H9 (cell line): Measurements from ENCODE around the gene CGB5. TPM values are rescaled to one million over a fixed set of nuclear protein-coding genes. Genes with fewer than 3 reads are reported as not detected.
"Not testable (repeated sequence)": the region's sequence is repeated elsewhere in the genome, so short reads cannot be mapped to it uniquely, and the experiment has no call there.

Source experiments
- DNase-seq: peaks from one replicate; pipeline ENCODE4 v3.0.0-alpha.2; 2017
- H2AFZ ChIP-seq: one replicate; pipeline ENCODE4 v1.6.1; 2013; ENCODE audit warnings: mild to moderate bottlenecking, low read length, control low read depth, moderate library complexity
- H2AK5ac ChIP-seq: 2 replicates; pipeline ENCODE4 v1.6.1; 2013; ENCODE audit warnings: low read length, control low read depth, mixed read lengths; ENCODE audit not compliant: insufficient read length
- H2BK120ac ChIP-seq: one replicate; pipeline ENCODE4 v1.6.1; 2013; ENCODE audit warnings: low read depth, mild to moderate bottlenecking, low read length, control low read depth, inconsistent platforms; ENCODE audit not compliant: poor library complexity, severe bottlenecking
- H2BK12ac ChIP-seq: 2 replicates; pipeline ENCODE4 v1.6.1; 2013; ENCODE audit warnings: low read length, control low read depth, mixed read lengths, low read depth; ENCODE audit not compliant: insufficient read length
- H2BK15ac ChIP-seq: 2 replicates; pipeline ENCODE4 v1.6.1; 2013; ENCODE audit warnings: low read depth, low read length, control low read depth
- H2BK20ac ChIP-seq: one replicate; pipeline ENCODE4 v1.6.1; 2013; ENCODE audit warnings: low read depth, mild to moderate bottlenecking, low read length, control low read depth, inconsistent platforms; ENCODE audit not compliant: poor library complexity, severe bottlenecking
- H2BK5ac ChIP-seq: 2 replicates; pipeline ENCODE4 v1.6.1; 2013; ENCODE audit warnings: low read length, control low read depth, mixed read lengths; ENCODE audit not compliant: insufficient read length
- H3K14ac ChIP-seq: 2 replicates; pipeline ENCODE4 v1.6.1; 2013; ENCODE audit warnings: low read length, control low read depth; ENCODE audit not compliant: insufficient read depth
- H3K18ac ChIP-seq: 2 replicates; pipeline ENCODE4 v1.6.1; 2013; ENCODE audit warnings: low read depth, mild to moderate bottlenecking, mixed read lengths, low read length, control low read depth; ENCODE audit not compliant: insufficient read length
- H3K23ac ChIP-seq: 2 replicates; pipeline ENCODE4 v1.6.1; 2013; ENCODE audit warnings: low read length, control low read depth, mixed read lengths, low read depth; ENCODE audit not compliant: insufficient read length
- H3K23me2 ChIP-seq: 2 replicates; pipeline ENCODE4 v1.6.1; 2013; ENCODE audit warnings: low read depth, mild to moderate bottlenecking, mixed read lengths, low read length, control low read depth; ENCODE audit not compliant: insufficient read length, poor library complexity, severe bottlenecking
- H3K27ac ChIP-seq: 2 replicates; pipeline ENCODE4 v1.5.1; 2013; ENCODE audit warnings: low read length, control low read depth, mixed read lengths, low read depth; ENCODE audit not compliant: insufficient read length
- H3K27me3 ChIP-seq: 2 replicates; pipeline ENCODE4 v1.6.1; 2013; ENCODE audit warnings: low read length, control low read depth, inconsistent platforms; ENCODE audit not compliant: insufficient read depth
- H3K4ac ChIP-seq: 2 replicates; pipeline ENCODE4 v1.6.1; 2013; ENCODE audit warnings: low read depth, mild to moderate bottlenecking, control low read depth, inconsistent platforms, low read length, moderate library complexity
- H3K4me1 ChIP-seq: 2 replicates; pipeline ENCODE4 v1.6.1; 2013; ENCODE audit warnings: low read length, control low read depth, inconsistent platforms; ENCODE audit not compliant: insufficient read depth
- H3K4me2 ChIP-seq: 2 replicates; pipeline ENCODE4 v1.6.1; 2013; ENCODE audit warnings: low read length, control low read depth, mixed read lengths; ENCODE audit not compliant: insufficient read length, insufficient read depth
- H3K56ac ChIP-seq: 2 replicates; pipeline ENCODE4 v1.6.1; 2013; ENCODE audit warnings: low read depth, mild to moderate bottlenecking, mixed read lengths, low read length, control low read depth; ENCODE audit not compliant: insufficient read length
- H3K79me1 ChIP-seq: 2 replicates; pipeline ENCODE4 v1.6.1; 2013; ENCODE audit warnings: low read depth, mild to moderate bottlenecking, moderate library complexity, low read length, control low read depth, inconsistent platforms; ENCODE audit not compliant: insufficient read depth, poor library complexity, severe bottlenecking
- H3K79me2 ChIP-seq: 2 replicates; pipeline ENCODE4 v1.6.1; 2013; ENCODE audit warnings: low read length, control low read depth, inconsistent platforms; ENCODE audit not compliant: insufficient read depth
- H3K9ac ChIP-seq: 2 replicates; pipeline ENCODE4 v1.6.1; 2013; ENCODE audit warnings: low read length, control low read depth, mixed read lengths; ENCODE audit not compliant: insufficient read length; ENCODE audit errors: extremely low read depth
- H3K9me3 ChIP-seq: one replicate; pipeline ENCODE4 v1.6.1; 2013; ENCODE audit warnings: low read depth, low read length, inconsistent platforms; ENCODE audit not compliant: control insufficient read depth
- H3T11ph ChIP-seq: one replicate; pipeline ENCODE4 v1.6.1; 2013; ENCODE audit warnings: mild to moderate bottlenecking, low read length, control low read depth, inconsistent platforms
- H4K20me1 ChIP-seq: one replicate; pipeline ENCODE4 v1.6.1; 2013; ENCODE audit not compliant: control insufficient read depth, insufficient read length, insufficient read depth
- H4K5ac ChIP-seq: 2 replicates; pipeline ENCODE4 v1.6.1; 2013; ENCODE audit warnings: low read depth, mild to moderate bottlenecking, mixed read lengths, low read length, control low read depth; ENCODE audit not compliant: insufficient read length
- H4K8ac ChIP-seq: replicated peaks from 2 replicates; pipeline ENCODE4 v1.6.1; 2013; ENCODE audit warnings: low read length, control low read depth, mixed read lengths, low read depth; ENCODE audit not compliant: insufficient read length
- H4K91ac ChIP-seq: 2 replicates; pipeline ENCODE4 v1.6.1; 2013; ENCODE audit warnings: low read depth, mild to moderate bottlenecking, moderate library complexity, mixed read lengths, low read length, control low read depth; ENCODE audit not compliant: insufficient read length
- H3K27ac Mint-ChIP-seq, 3 experiments: 2 replicates in 2 of 3; 3 replicates in 1 of 3; pipeline ENCODE4 v1.8.0; 2020 to 2021; ENCODE audit warnings: mixed read lengths in 3 of 3, mild to moderate bottlenecking in 1 of 3, moderate library complexity in 1 of 3
- H3K27me3 Mint-ChIP-seq: 2 replicates; pipeline ENCODE4 v1.8.0; 2021; ENCODE audit warnings: low read depth, mild to moderate bottlenecking, moderate library complexity, mixed read lengths
- H3K36me3 Mint-ChIP-seq, 3 experiments: 2 replicates in 2 of 3; 3 replicates in 1 of 3; pipeline ENCODE4 v1.8.0; 2020 to 2021; ENCODE audit warnings: low read depth in 3 of 3, mixed read lengths in 3 of 3; ENCODE audit not compliant: insufficient read depth in 1 of 3
- H3K4me1 Mint-ChIP-seq, 2 experiments: 2 replicates each; pipeline ENCODE4 v1.8.0; 2020; ENCODE audit warnings: mixed read lengths in 2 of 2
- H3K4me3 Mint-ChIP-seq, 2 experiments: 2 replicates in 1 of 2; 3 replicates in 1 of 2; pipeline ENCODE4 v1.8.0; 2020 to 2021; ENCODE audit warnings: mild to moderate bottlenecking in 2 of 2, mixed read lengths in 2 of 2, moderate library complexity in 1 of 2
- H3K9me3 Mint-ChIP-seq, 2 experiments: 2 replicates in 1 of 2; 3 replicates in 1 of 2; pipeline ENCODE4 v1.8.0; 2020; ENCODE audit warnings: mild to moderate bottlenecking in 2 of 2, mixed read lengths in 2 of 2, moderate library complexity in 1 of 2
- WGBS: extraction: QIAGEN DNeasy Blood & Tissue Kit; methylation state at CpG from one replicate; pipeline ENCODE4 v1.1.7; 2013; ENCODE audit warnings: missing lambda C conversion rate, low lambda C conversion rate, mixed read lengths; ENCODE audit not compliant: insufficient read length; ENCODE audit errors: extremely low coverage; 5-methylcytosine and 5-hydroxymethylcytosine counted together
- total RNA-seq: library from RNA; stranded (reverse); gene quantifications from 2 replicates; pipeline ENCODE4 v1.2.1, GENCODE V29; 2021
- TF ChIP-seq, protein P1 (sequence below): fragments of 200-600 bp; sonication (generic); conservative IDR thresholded peaks from 3 replicates; pipeline ENCODE4 v1.8.0; 2021; ENCODE audit warnings: antibody characterized with exemption, mild to moderate bottlenecking

CGB5 gene
- total RNA-seq, 1 experiment from 2014 or later: not detected

DNA sequence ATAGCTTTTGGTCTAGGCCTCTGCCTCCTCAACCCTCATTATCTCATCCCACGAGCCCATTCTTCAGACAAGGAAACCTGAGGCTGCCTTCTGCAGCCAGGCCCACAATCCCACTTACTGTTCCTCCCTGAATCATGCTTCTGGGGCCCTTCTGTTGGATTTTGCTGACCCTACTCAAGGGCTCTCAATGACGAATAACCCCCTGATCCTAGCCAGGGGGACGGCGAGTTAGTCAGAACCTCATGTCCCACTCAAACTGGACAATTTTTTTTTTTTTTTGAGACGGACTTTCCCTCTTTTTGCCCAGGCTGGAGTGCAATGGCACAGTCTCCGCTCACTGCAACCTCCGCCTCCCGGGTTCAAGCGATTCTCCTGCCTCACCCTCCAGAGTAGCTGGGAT lies 21.5 kb upstream of the CGB5 start:
- Histone ChIP-seq H3K79me2 (no peaks in the 10 kb centered on the region), H3K9ac (no peak overlapping the region), H3K4ac (no peak overlapping the region), H3K27me3 (no peaks in the 10 kb centered on the region; the same call in 1 of the 2 replicates), H3T11ph (no peak overlapping the region), H3K23ac (no peak overlapping the region), H2BK120ac (no peak overlapping the region), H2BK5ac (no peak overlapping the region), H3K27ac (no peak overlapping the region), H3K56ac (no peak overlapping the region), H4K20me1 (no peaks in the 10 kb centered on the region), H4K5ac (no peak overlapping the region), H3K4me2 (no peak overlapping the region), H3K14ac (no peak overlapping the region), H3K23me2 (peaks cover 8% of the 10 kb centered on the region), H4K91ac (no peak overlapping the region), H2BK15ac (no peak overlapping the region), H3K9me3 (no peaks in the 10 kb centered on the region), H2AFZ (no peak overlapping the region), H2BK12ac (no peak overlapping the region), H2BK20ac (no peak overlapping the region), H3K4me1 (peaks cover 4% of the 10 kb centered on the region; the same call in 1 of the 2 replicates), H3K79me1 (no peaks in the 10 kb centered on the region), H4K8ac (no peak overlapping the region), H2AK5ac (no peak overlapping the region), H3K18ac (no peak overlapping the region)
- Mint-ChIP-seq H3K27me3 (peaks cover 49% of the 10 kb centered on the region), H3K4me3 (no peak overlapping the region), H3K36me3 (peaks cover 0 to 4% (median 1%) of the 10 kb centered on the region in 3 experiments; a peak in 3 of 7 replicates), H3K9me3 (peaks cover 0 to 1% of the 10 kb centered on the region in 2 experiments; a peak in 2 of 5 replicates), H3K4me1 (peaks cover 15 to 33% of the 10 kb centered on the region in 2 experiments), H3K27ac (no peak overlapping the region)
- WGBS: no CpG with 5 or more reads among the region's 9 CpGs
- DNase-seq: no peak
- TF ChIP-seq, protein P1, sequence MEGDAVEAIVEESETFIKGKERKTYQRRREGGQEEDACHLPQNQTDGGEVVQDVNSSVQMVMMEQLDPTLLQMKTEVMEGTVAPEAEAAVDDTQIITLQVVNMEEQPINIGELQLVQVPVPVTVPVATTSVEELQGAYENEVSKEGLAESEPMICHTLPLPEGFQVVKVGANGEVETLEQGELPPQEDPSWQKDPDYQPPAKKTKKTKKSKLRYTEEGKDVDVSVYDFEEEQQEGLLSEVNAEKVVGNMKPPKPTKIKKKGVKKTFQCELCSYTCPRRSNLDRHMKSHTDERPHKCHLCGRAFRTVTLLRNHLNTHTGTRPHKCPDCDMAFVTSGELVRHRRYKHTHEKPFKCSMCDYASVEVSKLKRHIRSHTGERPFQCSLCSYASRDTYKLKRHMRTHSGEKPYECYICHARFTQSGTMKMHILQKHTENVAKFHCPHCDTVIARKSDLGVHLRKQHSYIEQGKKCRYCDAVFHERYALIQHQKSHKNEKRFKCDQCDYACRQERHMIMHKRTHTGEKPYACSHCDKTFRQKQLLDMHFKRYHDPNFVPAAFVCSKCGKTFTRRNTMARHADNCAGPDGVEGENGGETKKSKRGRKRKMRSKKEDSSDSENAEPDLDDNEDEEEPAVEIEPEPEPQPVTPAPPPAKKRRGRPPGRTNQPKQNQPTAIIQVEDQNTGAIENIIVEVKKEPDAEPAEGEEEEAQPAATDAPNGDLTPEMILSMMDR: no peak

DNA sequence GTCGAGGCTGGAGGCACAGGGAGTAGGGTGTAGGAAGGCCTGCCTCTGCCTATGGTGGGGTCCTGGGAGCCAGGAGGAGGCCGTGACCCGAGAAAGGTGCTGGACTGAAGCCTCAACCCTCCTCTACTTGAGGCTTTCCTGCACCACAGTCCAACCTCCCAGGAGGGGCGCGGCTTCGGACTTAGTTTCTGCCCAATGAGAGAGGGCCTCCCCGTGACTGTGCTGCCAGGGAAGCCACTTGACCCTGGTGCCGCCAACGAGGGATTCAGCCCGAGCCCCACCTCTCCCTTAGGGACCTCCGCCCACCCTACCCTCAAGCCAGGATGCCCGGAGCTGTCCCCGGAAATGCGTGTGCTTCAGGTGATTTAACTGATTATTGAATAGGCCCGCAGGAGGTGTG lies 19.4 kb upstream of the CGB5 start, which contains the start of gene CGB3:
TSS of gene CGB3 (minus strand) at position 101 of the 400 bp plus-strand sequence. CDS start 362 bp downstream, outside the sequence.
- not testable (repeated sequence) for H3K27ac Mint-ChIP-seq, H3K27ac ChIP-seq, H3K36me3 Mint-ChIP-seq, H3K79me1 ChIP-seq, H2BK5ac ChIP-seq, H2BK20ac ChIP-seq, H3K14ac ChIP-seq, H3K56ac ChIP-seq, H4K8ac ChIP-seq, H3K9me3 ChIP-seq, H2AK5ac ChIP-seq, H3K23me2 ChIP-seq, H3T11ph ChIP-seq, H2BK15ac ChIP-seq, H3K9me3 Mint-ChIP-seq, H3K4me3 Mint-ChIP-seq, H3K4ac ChIP-seq, H3K79me2 ChIP-seq, H4K5ac ChIP-seq, H2AFZ ChIP-seq, H3K9ac ChIP-seq, H3K4me2 ChIP-seq, H4K91ac ChIP-seq, DNase-seq, H2BK12ac ChIP-seq, H3K4me1 ChIP-seq, H2BK120ac ChIP-seq, H3K27me3 ChIP-seq, H3K18ac ChIP-seq, H4K20me1 ChIP-seq, H3K23ac ChIP-seq
- no CpG with 5 or more reads among the region's 15 CpGs for WGBS
- H3K27me3 Mint-ChIP-seq: peaks cover 42% of the 10 kb centered on the region
- H3K4me1 Mint-ChIP-seq: peaks cover 12 to 20% of the 10 kb centered on the region in 2 experiments
